Transverse colon (tissue), 4 donors: ENCODE results near the gene FGF8. TPM values are rescaled to one million over a fixed set of nuclear protein-coding genes. Genes with fewer than 3 reads are reported as not detected.

Experiments
- DNase-seq: peaks from one replicate; pipeline ENCODE4 v3.0.0-alpha.2; 2019
- H3K27ac ChIP-seq, 4 donors: fragments of 200-600 bp; sonication (generic); 2 replicates each; pipeline ENCODE4 v1.5.1; 2016 to 2018; ENCODE audit warnings: inconsistent platforms in 4 of 4
- H3K27me3 ChIP-seq: fragments of 200-600 bp; sonication (generic); 2 replicates; pipeline ENCODE4 v1.5.1; 2017; ENCODE audit warnings: inconsistent platforms
- H3K36me3 ChIP-seq, 4 donors: fragments of 200-600 bp; sonication (generic); 2 replicates each; pipeline ENCODE4 v1.5.1; 2017 to 2019; ENCODE audit warnings: inconsistent platforms in 4 of 4
- H3K4me1 ChIP-seq, 4 donors: fragments of 200-600 bp; sonication (generic); 2 replicates each; pipeline ENCODE4 v1.5.1; 2017 to 2020; ENCODE audit warnings: inconsistent platforms in 4 of 4
- H3K4me3 ChIP-seq, 4 donors: fragments of 200-600 bp; sonication (generic); 1 replicate in 1 of 4; 2 replicates in 3 of 4; pipeline versions ENCODE4 v1.5.1 to v1.6.1; 2017 to 2019; ENCODE audit warnings: inconsistent platforms in 4 of 4
- H3K9me3 ChIP-seq, 2 donors: fragments of 200-600 bp; sonication (generic); 2 replicates each; pipeline ENCODE4 v1.5.1; 2017 to 2019; ENCODE audit warnings: inconsistent platforms in 2 of 2
- CTCF ChIP-seq, 5 experiments: fragments of 200-600 bp in 3 of 5; fragments of 450-650 bp in 2 of 5; sonication (generic) in 3 of 5; IDR thresholded peaks; 1 replicate in 2 of 5; 2 replicates in 3 of 5; pipeline ENCODE4 v1.5.1; 2016 to 2017; ENCODE audit warnings: antibody characterized with exemption in 5 of 5, inconsistent platforms in 3 of 5, mild to moderate bottlenecking in 2 of 5, moderate library complexity in 1 of 5
- EP300 ChIP-seq: sonication (generic); formaldehyde crosslinking; IDR thresholded peaks from one replicate; pipeline ENCODE4 v1.6.1; 2017; ENCODE audit warnings: antibody characterized with exemption, low read depth
- POLR2A ChIP-seq: fragments of 450-650 bp; IDR thresholded peaks from one replicate; pipeline ENCODE4 v1.6.1; 2016; ENCODE audit warnings: antibody characterized with exemption, mild to moderate bottlenecking, moderate library complexity
- POLR2AphosphoS5 ChIP-seq, 3 donors: sonication (generic); formaldehyde crosslinking; IDR thresholded peaks; one replicate each; pipeline ENCODE4 v1.6.1; 2016; ENCODE audit warnings: antibody characterized with exemption in 3 of 3
- WGBS, 2 donors: methylation state at CpG; one replicate each; pipeline ENCODE4 v1.1.5; 2018; ENCODE audit warnings: low coverage in 1 of 2; 5-methylcytosine and 5-hydroxymethylcytosine counted together
- in situ Hi-C, 4 donors: fragments of 200-750 bp; cut with MboI; loops; one replicate each; pipeline versions ENCODE4 v1.15.0 to v1.15.1; 2017; ENCODE audit warnings: low sequenced_read_pairs in 3 of 4, low pct_ligation_motif_present in 1 of 4, low pct_unique_long_range_greater_than_20kb in 1 of 4
- intact Hi-C: fragments of 100-400 bp; cut with DNase I; formaldehyde crosslinking; loops from one replicate; pipeline ENCODE4 v1.15.1; 2023; ENCODE audit warnings: low total_unique reads
- total RNA-seq, 4 donors: library from RNA; depleted of rRNA; stranded (reverse); fragments of >200 nt; gene quantifications; one replicate each; pipeline ENCODE4 v1.1.0, GENCODE V29; 2016

The FGF8 gene
- total RNA-seq, 4 donors from 2014 or later = not detected

GRCh38 chr10:101773923-101774588 lies 1.9 kb downstream of the FGF8 start:
- WGBS, 2 donors = 13 to 21% methylated on average over 4 to 13 of the region's 13 CpGs
- no peak for DNase-seq
- no peaks in the 10 kb centered on the region for H3K9me3 ChIP-seq
- peaks cover 10 to 25% (median 23%) of the 10 kb centered on the region in 4 donors for H3K4me1 ChIP-seq
- no peak overlapping the region for H3K4me3 ChIP-seq
- in situ Hi-C loops = loop anchor here in 1 of 4 donors (25.0 kb wide), 1 partner anchor 562 kb away; no protein-coding TSS in a partner anchor
- intact Hi-C loops = no loop called here
- H3K27ac ChIP-seq = no peak overlapping the region
- H3K36me3 ChIP-seq = no peaks in the 10 kb centered on the region
- TF ChIP-seq POLR2A = no peak
- TF ChIP-seq CTCF (IDR thresholded peaks at IDR 0.05) = no peak
- H3K27me3 ChIP-seq = peaks cover 93% of the 10 kb centered on the region

- DNase-seq = no peak
- Histone ChIP-seq H3K27ac (no peak overlapping the region), H3K4me1 (peaks cover 10 to 16% (median 14%) of the 10 kb centered on the region in 4 donors), H3K9me3 (no peaks in the 10 kb centered on the region), H3K27me3 (peaks cover 97% of the 10 kb centered on the region), H3K4me3 (no peak overlapping the region), H3K36me3 (no peaks in the 10 kb centered on the region)
- no peak for TF ChIP-seq EP300
- no peak for TF ChIP-seq POLR2A
- TF ChIP-seq CTCF (IDR thresholded peaks at IDR 0.05) = no peak
- no peak for TF ChIP-seq POLR2AphosphoS5 (IDR thresholded peaks at IDR 0.05)
- intact Hi-C loops (no loop called here), in situ Hi-C loops (loop anchor here in 1 of 4 donors (25.0 kb wide), 1 partner anchor 561 kb away; no protein-coding TSS in a partner anchor)
- 22 to 27% methylated on average over 5 to 21 of the region's 21 CpGs for WGBS, 2 donors
These were observed 2.8 kb downstream of the FGF8 start for GRCh38 chr10:101772895-101773761.

GRCh38 chr10:101772017-101772894 lies 3.7 kb downstream of the FGF8 start:
- no peaks in the 10 kb centered on the region for H3K36me3 ChIP-seq
- WGBS, 2 donors = 76% methylated on average over 6 of the region's 6 CpGs; no CpG with 5 or more reads in 1 of the 2 donors
- H3K27ac ChIP-seq = no peak overlapping the region
- peaks cover 10 to 16% (median 13%) of the 10 kb centered on the region in 4 donors for H3K4me1 ChIP-seq
- H3K9me3 ChIP-seq = no peaks in the 10 kb centered on the region
- intact Hi-C loops (no loop called here), in situ Hi-C loops (loop anchor here in 1 of 4 donors (25.0 kb wide), 1 partner anchor 560 kb away; no protein-coding TSS in a partner anchor)
- TF ChIP-seq POLR2A (no peak), POLR2AphosphoS5 (IDR thresholded peaks at IDR 0.05) (no peak), EP300 (no peak), CTCF (IDR thresholded peaks at IDR 0.05) (no peak)
- peaks cover 100% of the 10 kb centered on the region for H3K27me3 ChIP-seq
- DNase-seq = no peak
- H3K4me3 ChIP-seq = no peak overlapping the region
